Measurements from ENCODE around the gene GOLGA6L10.
A peak's percentile ranks its signal among the peaks of the same experiment; 100 is the strongest.
"Not testable (repeated sequence)": the region's sequence is repeated elsewhere in the genome, so short reads cannot be mapped to it uniquely, and the experiment has no call there.

The GOLGA6L10 gene

DNA sequence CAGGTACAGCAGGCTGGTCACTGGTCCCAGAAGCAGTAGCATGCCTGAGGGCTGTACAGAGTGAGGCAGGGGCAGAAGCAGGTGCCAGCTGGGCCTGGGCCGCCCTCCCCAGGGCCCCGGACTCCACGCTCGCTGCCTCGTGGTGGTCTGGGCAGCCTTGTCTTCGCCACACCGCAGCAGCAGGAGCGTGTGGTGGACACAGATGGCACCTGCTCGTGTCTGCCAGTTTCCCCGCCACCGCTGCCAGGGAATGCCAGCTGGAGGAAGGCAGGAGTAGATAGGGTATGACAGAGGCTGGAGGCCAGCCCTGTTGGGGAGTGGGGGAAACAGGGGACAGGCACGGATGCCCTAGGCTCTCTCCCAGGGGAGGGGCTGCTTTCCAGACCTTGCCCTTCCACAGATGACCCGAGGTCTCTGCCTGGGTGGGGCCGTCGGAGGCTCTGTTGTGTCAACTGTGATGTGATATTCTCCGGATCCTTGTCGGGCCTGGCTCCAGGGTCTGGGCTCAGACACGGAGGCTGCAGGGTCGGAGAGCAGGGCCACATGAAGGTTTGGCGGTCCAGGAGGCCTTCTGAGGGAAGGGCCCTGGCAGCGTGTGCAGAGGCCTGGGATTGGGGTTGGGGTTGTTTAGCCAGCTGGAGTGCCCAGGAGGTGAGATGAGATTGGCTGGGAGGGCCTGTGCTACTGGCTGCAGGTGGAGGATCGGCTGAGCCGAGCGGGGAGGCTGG, 33.6 kb downstream of the GOLGA6L10 start:
- H3K4me3 ChIP-seq: no peak overlapping the region
- H3K9me3 ChIP-seq: no peaks in the 10 kb centered on the region
- no peaks in the 10 kb centered on the region for H3K36me3 ChIP-seq
- intact Hi-C loops (cut with DNase I; ENCODE audit: low total_unique reads): no loop called here
- H3K27ac ChIP-seq: no peak overlapping the region
- H3K4me1 ChIP-seq: no peaks in the 10 kb centered on the region
- no peaks in the 10 kb centered on the region for H3K27me3 ChIP-seq
- peak in 1 of 2 donors; percentile 51 for DNase-seq
- TF ChIP-seq, protein P1, sequence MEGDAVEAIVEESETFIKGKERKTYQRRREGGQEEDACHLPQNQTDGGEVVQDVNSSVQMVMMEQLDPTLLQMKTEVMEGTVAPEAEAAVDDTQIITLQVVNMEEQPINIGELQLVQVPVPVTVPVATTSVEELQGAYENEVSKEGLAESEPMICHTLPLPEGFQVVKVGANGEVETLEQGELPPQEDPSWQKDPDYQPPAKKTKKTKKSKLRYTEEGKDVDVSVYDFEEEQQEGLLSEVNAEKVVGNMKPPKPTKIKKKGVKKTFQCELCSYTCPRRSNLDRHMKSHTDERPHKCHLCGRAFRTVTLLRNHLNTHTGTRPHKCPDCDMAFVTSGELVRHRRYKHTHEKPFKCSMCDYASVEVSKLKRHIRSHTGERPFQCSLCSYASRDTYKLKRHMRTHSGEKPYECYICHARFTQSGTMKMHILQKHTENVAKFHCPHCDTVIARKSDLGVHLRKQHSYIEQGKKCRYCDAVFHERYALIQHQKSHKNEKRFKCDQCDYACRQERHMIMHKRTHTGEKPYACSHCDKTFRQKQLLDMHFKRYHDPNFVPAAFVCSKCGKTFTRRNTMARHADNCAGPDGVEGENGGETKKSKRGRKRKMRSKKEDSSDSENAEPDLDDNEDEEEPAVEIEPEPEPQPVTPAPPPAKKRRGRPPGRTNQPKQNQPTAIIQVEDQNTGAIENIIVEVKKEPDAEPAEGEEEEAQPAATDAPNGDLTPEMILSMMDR (IDR thresholded peaks at IDR 0.05): no peak

DNA sequence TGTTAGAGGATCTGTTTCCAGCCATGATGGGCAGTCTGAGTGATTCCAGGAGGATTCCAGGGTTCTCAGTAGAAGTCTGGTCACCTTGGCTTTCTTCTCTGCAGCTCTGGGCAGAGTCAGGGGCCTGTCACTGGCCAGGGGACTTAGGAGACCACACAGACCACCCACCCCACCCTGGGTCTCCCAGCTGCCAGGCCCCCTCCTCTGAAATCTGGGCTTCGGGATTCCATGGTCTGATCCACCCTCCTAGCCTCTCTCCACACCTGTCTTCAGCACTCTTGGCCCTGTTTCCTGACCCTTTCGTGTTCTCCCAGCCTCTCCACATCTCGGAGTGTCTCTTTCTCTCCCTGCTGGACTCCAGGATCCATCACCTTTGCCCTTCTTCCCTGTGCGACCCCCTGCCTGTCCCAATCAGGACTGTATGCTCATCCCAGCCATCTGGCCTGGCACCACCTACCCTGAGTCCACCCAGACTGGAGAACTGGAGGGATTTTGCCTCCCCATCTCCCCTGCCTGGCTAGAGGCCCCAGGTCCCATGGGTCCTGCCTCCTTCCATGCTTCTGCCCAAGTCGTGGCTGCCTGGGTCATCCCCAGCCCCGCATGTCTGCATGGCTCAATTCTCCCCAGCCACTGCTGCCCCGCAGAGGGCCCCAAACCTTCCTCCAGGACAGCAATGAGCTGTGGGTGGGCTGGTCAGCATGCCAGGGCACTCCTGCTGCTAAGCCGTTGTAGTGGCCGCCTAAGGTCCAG, 34.3 kb downstream of the GOLGA6L10 start:
- intact Hi-C loops (cut with DNase I; ENCODE audit: low total_unique reads): no loop called here
- peak in 1 of 2 donors; percentile 49 for DNase-seq

DNA sequence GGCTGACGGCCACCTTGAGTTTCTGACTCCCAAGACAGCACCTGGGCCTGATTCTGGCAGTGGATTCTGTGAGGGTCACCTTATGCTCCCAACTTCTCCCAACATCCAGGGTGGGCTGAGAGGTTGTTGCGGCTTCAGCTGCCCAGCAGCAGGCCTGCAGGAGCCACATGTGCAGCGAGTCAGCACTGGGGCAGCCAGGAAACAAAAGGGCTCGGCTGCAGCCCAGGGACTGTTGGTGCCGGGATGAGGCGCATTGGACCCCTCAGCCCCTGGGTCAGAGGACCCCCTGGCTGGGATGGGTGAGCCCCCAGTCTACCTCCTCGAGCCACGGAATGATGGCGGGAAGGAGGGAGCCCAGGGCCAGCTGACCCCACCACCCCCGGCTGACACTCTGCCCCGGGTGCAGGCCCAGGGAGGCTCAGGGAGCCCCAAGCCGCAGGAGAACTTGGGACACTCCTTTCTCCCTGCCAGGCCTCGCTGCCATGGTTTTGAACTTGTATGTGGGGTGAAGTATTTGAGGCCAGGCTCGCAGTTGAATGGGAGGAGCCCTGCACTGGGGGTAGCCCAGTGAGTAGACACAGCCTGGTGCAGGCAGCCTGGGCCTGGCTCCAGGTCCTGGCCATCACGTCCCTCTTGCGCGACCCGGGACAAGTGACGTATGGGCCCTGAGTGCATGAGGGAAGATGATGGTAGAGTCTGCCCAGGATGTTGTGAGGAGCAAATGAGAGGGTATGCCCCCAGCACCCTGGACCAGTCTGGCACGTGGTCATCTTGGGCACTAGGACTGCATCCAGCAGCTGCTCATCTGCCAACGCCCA, 35.1 kb downstream of the GOLGA6L10 start:
- H3K9me3 ChIP-seq; H3K27me3 ChIP-seq; H3K36me3 ChIP-seq; H3K27ac ChIP-seq; intact Hi-C loops (cut with DNase I; ENCODE audit: low total_unique reads); H3K4me3 ChIP-seq; H3K4me1 ChIP-seq: not testable (repeated sequence)
- DNase-seq: peak in 1 of 2 donors; percentile 50

More for the DNA sequence above, 34.3 kb downstream of the GOLGA6L10 start:
- TF ChIP-seq, protein P1 (IDR thresholded peaks at IDR 0.05): no peak
- Histone ChIP-seq H3K4me3 (no peak overlapping the region), H3K27me3 (no peaks in the 10 kb centered on the region), H3K36me3 (no peaks in the 10 kb centered on the region), H3K4me1 (no peaks in the 10 kb centered on the region), H3K9me3 (no peaks in the 10 kb centered on the region), H3K27ac (no peak overlapping the region)

DNA sequence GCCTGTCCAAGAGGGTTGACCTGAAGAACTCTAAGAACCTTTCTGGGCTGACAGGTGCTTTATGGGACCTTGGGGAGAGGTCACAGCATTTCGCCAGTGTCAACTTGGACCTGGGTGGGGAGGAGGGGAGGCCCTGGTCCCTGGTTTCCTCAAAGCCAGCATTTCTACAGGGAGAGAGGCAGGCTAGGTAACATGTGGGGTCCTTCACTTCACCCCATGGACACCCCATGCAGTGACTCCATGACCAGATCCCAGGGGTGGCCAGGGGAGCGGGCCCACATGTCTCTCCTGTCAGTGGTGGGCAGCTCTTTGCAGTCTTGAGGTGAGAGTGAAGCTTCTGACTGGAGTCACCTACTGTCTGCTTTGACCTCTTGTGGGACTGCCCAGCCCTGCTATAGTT, 35.8 kb downstream of the GOLGA6L10 start:
- no peaks in the 10 kb centered on the region for H3K9me3 ChIP-seq
- no peaks in the 10 kb centered on the region for H3K4me1 ChIP-seq
- DNase-seq: peak in 1 of 2 donors; percentile 34
- no peaks in the 10 kb centered on the region for H3K27me3 ChIP-seq
- H3K4me3 ChIP-seq: no peak overlapping the region
- H3K36me3 ChIP-seq: no peaks in the 10 kb centered on the region
- intact Hi-C loops (cut with DNase I; ENCODE audit: low total_unique reads): no loop called here
- TF ChIP-seq, protein P1 (IDR thresholded peaks at IDR 0.05): no peak
- no peak overlapping the region for H3K27ac ChIP-seq

DNA sequence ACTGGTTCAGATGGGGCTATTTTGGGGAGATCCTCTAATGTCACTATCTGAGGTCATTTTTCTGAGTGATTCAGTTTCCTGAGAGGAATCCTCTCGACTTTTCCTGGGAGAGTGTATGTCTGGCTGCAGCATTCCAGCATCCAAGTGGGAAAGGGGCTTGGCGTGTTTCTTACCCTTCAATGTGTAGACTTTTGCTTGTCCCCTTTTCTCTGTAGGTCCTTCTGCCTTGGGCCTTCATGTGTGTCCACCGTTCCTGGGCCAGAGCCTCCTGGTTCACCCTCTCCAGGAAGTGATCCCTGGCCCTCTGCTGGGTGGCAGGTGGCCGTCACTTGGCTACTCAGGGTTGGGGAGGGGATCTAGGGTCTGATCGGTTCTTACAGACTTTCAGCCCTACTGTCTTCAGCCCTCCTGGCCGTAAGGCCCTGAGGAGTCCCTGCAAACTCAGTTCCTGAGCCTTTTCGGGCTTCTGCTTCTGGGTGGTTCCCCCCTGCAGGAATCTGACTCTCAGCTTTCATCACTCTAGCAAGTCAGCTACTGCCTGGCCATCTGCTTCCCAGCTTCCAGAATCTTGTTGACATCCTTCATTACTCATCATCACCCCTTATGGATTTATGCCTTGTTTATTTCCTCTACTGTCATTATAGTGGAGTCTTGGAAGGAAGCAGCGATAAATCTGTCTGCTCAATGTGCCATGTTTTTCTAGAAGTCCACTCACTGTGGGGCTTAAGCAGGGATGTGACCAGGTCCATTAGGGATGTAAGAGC, 36.5 kb downstream of the GOLGA6L10 start:
- intact Hi-C loops (cut with DNase I; ENCODE audit: low total_unique reads): no loop called here
- Histone ChIP-seq H3K9me3 (no peaks in the 10 kb centered on the region), H3K27ac (no peak overlapping the region), H3K4me3 (no peak overlapping the region), H3K36me3 (no peaks in the 10 kb centered on the region), H3K27me3 (no peaks in the 10 kb centered on the region), H3K4me1 (no peaks in the 10 kb centered on the region)
- TF ChIP-seq, protein P1 (IDR thresholded peaks at IDR 0.05): no peak
- DNase-seq: peak in 1 of 2 donors; percentile 57

DNA sequence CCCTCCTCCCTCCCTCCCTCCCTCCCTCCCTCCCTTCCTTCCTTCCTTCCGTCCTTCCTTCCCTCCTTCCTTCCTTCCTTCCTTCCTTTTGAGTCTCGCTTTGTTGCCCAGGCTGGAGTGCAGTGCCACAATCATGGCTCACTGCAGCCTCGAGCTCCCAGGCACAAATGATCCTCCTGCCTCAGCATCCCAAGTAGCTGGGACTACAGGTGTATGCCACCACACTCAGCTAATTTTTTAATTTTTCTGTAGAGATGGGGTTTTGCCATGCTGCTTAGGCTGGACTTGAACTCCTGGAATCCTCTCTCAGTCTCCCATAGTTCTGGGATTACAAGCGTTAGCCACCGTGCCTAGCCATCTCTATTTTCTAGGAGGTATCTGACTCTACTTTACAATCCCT, 38.0 kb downstream of the GOLGA6L10 start:
- H3K9me3 ChIP-seq; H3K27me3 ChIP-seq; H3K36me3 ChIP-seq; H3K27ac ChIP-seq; H3K4me3 ChIP-seq; intact Hi-C loops (cut with DNase I; ENCODE audit: low total_unique reads); DNase-seq; H3K4me1 ChIP-seq: not testable (repeated sequence)
